Thyroid gland (tissue), 4 donors: ENCODE measurements around the gene RNU6-1. TPM values are rescaled to one million over a fixed set of nuclear protein-coding genes. Genes with fewer than 3 reads are reported as not detected.
A peak's percentile ranks its signal among the peaks of the same experiment; 100 is the strongest.

Experiments used
- DNase-seq, 2 donors: peaks; one replicate each; pipeline ENCODE4 v3.0.0-alpha.2; 2019
- H3K27ac ChIP-seq, 3 donors: fragments of 200-600 bp; sonication (generic); 1 replicate in 2 of 3; 2 replicates in 1 of 3; pipeline ENCODE4 v1.5.1; 2016 to 2019; ENCODE audit warnings: mild to moderate bottlenecking in 1 of 3, moderate library complexity in 1 of 3
- H3K27me3 ChIP-seq: fragments of 200-600 bp; sonication (generic); one replicate; pipeline ENCODE4 v1.5.1; 2019
- H3K36me3 ChIP-seq, 2 donors: fragments of 200-600 bp; sonication (generic); one replicate each; pipeline ENCODE4 v1.5.1; 2016 to 2019
- H3K4me1 ChIP-seq, 2 donors: fragments of 200-600 bp; sonication (generic); one replicate each; pipeline ENCODE4 v1.5.1; 2017 to 2019
- H3K4me3 ChIP-seq, 3 donors: fragments of 200-600 bp; sonication (generic); replicated peaks in 1 of 3; 1 replicate in 2 of 3; 2 replicates in 1 of 3; pipeline ENCODE4 v1.5.1; 2016; ENCODE audit warnings: mild to moderate bottlenecking in 1 of 3
- H3K9me3 ChIP-seq: fragments of 200-600 bp; sonication (generic); one replicate; pipeline ENCODE4 v1.5.1; 2017
- POLR2A ChIP-seq, 2 donors: fragments of 450-650 bp; IDR thresholded peaks; one replicate each; pipeline ENCODE4 v1.6.1; 2017; ENCODE audit warnings: antibody characterized with exemption in 2 of 2, mild to moderate bottlenecking in 2 of 2, moderate library complexity in 1 of 2
- WGBS, 2 donors: methylation state at CpG; one replicate each; pipeline ENCODE4 v1.1.5; 2017; 5-methylcytosine and 5-hydroxymethylcytosine counted together
- intact Hi-C: fragments of 100-400 bp; cut with DNase I; formaldehyde crosslinking; loops from one replicate; pipeline ENCODE4 v1.15.1; 2023
- total RNA-seq, 4 donors: library from RNA; depleted of rRNA; stranded (reverse); fragments of >200 nt; gene quantifications; one replicate each; pipeline ENCODE4 v1.2.3, GENCODE V29; 2016
- TF ChIP-seq, protein P1 (sequence below), 6 experiments: fragments of 200-600 bp in 3 of 6; fragments of 450-650 bp in 3 of 6; sonication (generic) in 3 of 6; IDR thresholded peaks; one replicate each; pipeline ENCODE4 v1.5.1; 2016 to 2019; ENCODE audit warnings: antibody characterized with exemption in 6 of 6, mild to moderate bottlenecking in 2 of 6, inconsistent platforms in 1 of 6, moderate library complexity in 1 of 6

The RNU6-1 gene
- total RNA-seq, 4 donors from 2014 or later, result not detected

DNA sequence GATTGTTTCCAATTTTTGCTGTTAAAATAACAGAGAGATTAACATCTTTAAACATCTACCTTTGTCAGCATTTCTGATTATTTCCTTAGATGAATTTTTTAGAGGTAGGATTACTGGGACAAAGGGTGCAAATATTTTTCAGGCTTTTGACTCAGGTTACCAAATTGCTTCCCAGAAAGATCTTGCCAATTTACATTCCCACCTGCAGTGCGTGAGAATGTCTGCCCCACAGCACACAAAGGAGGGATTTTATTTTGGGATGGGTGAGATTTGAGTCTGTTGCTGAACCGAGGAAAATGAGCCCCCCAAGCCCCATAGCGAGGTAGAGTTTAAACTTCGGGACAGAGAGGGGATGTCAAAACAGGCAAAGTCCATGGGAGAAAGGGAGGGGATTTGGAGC lies 25.9 kb upstream of the RNU6-1 start:
- no peak overlapping the region for H3K4me3 ChIP-seq
- no peaks in the 10 kb centered on the region for H3K27me3 ChIP-seq
- WGBS, 2 donors, result 84 to 86% methylated on average over 4 of the region's 4 CpGs
- DNase-seq, result no peak
- no peaks in the 10 kb centered on the region for H3K9me3 ChIP-seq
- no peak overlapping the region for H3K27ac ChIP-seq
- intact Hi-C loops, result loop anchor here (10.0 kb wide), 1 partner anchor 189 kb away; the partner anchor contains the start of gene PIAS1
- no peaks in the 10 kb centered on the region for H3K36me3 ChIP-seq
- TF ChIP-seq, protein P1, sequence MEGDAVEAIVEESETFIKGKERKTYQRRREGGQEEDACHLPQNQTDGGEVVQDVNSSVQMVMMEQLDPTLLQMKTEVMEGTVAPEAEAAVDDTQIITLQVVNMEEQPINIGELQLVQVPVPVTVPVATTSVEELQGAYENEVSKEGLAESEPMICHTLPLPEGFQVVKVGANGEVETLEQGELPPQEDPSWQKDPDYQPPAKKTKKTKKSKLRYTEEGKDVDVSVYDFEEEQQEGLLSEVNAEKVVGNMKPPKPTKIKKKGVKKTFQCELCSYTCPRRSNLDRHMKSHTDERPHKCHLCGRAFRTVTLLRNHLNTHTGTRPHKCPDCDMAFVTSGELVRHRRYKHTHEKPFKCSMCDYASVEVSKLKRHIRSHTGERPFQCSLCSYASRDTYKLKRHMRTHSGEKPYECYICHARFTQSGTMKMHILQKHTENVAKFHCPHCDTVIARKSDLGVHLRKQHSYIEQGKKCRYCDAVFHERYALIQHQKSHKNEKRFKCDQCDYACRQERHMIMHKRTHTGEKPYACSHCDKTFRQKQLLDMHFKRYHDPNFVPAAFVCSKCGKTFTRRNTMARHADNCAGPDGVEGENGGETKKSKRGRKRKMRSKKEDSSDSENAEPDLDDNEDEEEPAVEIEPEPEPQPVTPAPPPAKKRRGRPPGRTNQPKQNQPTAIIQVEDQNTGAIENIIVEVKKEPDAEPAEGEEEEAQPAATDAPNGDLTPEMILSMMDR (IDR thresholded peaks at IDR 0.05), result no peak
- no peak for TF ChIP-seq POLR2A (IDR thresholded peaks at IDR 0.05)
- peaks cover 0 to 16% of the 10 kb centered on the region in 2 donors for H3K4me1 ChIP-seq

DNA sequence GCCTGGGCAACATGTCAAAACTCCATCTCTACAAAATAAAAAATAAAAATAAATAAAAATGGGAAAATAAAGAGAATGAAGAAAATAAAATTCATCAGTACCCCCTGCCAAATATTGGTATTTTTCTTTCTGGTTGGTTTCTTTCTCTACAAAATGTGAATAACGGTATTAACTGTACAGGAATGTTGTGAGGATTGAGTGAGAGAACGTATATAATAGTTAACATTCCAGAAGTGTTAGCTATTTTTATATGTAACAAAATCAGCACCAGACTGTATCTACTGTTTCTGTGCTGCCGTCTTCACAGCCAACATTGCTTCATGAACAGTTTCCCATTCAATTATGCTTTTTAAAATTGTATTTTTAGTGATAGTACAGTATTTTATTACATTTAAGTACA lies 25.5 kb upstream of the RNU6-1 start:
- Histone ChIP-seq H3K27ac (no peak overlapping the region), H3K9me3 (no peaks in the 10 kb centered on the region), H3K4me1 (peaks cover 1 to 16% of the 10 kb centered on the region in 2 donors), H3K36me3 (no peaks in the 10 kb centered on the region), H3K27me3 (no peaks in the 10 kb centered on the region), H3K4me3 (no peak overlapping the region)
- WGBS, 2 donors, result 80% methylated on average over 3 of the region's 3 CpGs
- TF ChIP-seq, protein P1 (IDR thresholded peaks at IDR 0.05), result no peak
- TF ChIP-seq POLR2A (IDR thresholded peaks at IDR 0.05), result no peak
- intact Hi-C loops, result loop anchor here (10.0 kb wide), 1 partner anchor 189 kb away; the partner anchor contains the start of gene PIAS1
- no peak for DNase-seq

DNA sequence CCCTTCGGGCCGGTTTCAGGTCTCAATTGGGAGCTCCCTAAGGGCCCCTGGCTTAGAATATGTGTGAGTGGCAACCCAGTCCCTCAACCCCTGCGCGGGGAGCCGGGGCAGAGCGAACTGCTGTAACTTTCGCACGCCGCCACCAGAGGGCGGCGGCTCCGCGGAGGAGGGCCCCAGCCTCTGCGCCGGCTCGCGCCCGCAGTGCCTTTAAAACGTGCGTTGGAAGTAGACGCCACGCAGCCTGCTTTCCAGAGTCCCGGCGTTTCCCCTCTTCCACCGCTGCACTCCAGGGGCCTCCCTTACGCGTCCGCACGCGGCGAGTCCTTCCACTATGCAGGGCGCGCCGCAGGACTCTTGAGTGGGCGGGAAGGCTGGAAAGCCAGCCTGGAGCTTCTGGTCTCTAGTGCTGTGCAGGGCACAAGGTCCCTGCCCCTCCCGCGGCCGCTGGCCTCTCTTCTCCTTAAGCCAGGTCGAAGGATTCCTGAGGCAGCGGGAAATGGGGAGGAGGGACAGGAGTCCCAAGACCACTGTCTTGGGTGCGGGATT lies 23.7 kb upstream of the RNU6-1 start:
- intact Hi-C loops, result loop anchor here (5.0 to 10.0 kb wide), 2 partner anchors 191 to 294 kb away; partner anchors contain the start of gene PIAS1
- TF ChIP-seq POLR2A (IDR thresholded peaks at IDR 0.05), result peak in 1 of 2 donors; percentile 63
- TF ChIP-seq, protein P1 (IDR thresholded peaks at IDR 0.05), result peak; percentile 79 to 97 (median 87)
- H3K27ac ChIP-seq, result peak overlapping the region; percentile 63 to 71 (median 63)

DNA sequence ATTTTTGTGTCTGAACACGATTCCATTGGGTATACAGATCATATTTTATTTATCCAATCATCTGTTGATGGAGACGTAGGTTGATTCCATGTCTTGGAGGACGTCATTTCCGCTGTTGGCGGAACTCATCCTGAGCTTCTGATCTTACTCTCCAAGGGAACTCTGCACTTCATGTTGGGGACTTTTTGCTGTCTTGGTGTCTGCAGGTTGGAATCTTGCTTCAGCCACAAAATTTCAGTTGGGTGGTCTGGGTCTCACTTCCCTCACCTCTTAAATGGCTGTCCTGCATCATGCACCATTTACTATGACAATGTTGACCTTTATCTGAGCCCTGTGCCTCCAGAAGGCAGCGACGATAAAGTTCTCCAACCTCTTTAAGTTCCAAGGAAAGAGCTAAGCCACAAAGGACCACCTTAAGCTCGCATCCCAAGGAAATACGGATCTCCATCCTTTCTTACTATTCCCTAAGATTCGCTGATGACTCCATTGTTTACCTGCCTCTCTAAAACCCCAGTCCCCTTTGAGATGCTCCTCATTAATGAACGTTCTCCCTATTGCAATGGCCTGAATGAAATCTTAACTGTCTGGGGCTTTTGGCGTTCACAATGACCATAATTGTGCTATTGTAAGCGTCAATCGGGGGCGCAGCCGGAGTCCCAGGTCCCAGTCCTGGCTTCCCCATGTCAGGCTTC lies 23.1 kb upstream of the RNU6-1 start:
- TF ChIP-seq, protein P1 (IDR thresholded peaks at IDR 0.05), result no peak
- TF ChIP-seq POLR2A (IDR thresholded peaks at IDR 0.05), result no peak

More for the DNA sequence above, 23.7 kb upstream of the RNU6-1 start:
- Histone ChIP-seq H3K9me3 (no peaks in the 10 kb centered on the region), H3K36me3 (no peaks in the 10 kb centered on the region), H3K4me1 (peaks cover 11 to 22% of the 10 kb centered on the region in 2 donors), H3K27me3 (no peaks in the 10 kb centered on the region), H3K4me3 (peak overlapping the region in 1 of 3 donors; percentile 18)
- DNase-seq, result peak; percentile 84
- 10 to 12% methylated on average over 10 to 14 of the region's 41 CpGs for WGBS, 2 donors

DNA sequence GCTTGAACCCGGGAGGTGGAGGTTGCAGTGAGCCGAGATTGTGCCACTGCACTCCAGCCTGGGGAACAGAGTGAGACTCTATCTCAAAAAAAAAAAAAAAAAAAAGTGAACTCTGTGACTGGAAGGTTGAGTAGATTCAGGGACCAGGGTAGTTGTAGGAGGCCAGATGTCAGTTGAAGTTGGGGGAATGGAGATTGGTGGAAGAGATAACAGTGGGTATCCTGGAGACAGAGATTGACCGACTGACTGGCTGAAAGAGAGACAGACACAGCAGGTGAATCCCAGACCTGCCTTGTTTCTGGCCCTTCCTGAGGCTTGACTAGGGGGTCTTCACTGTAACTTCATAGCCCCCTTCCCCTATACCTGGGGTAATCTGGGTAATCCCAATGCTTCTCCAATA lies 22.1 kb upstream of the RNU6-1 start:
- intact Hi-C loops, result loop anchor here (5.0 to 10.0 kb wide), 2 partner anchors 193 to 295 kb away; partner anchors contain the start of gene PIAS1

More for the DNA sequence above, 23.1 kb upstream of the RNU6-1 start:
- no peak for DNase-seq
- H3K36me3 ChIP-seq, result no peaks in the 10 kb centered on the region
- H3K4me1 ChIP-seq, result peaks cover 11 to 19% of the 10 kb centered on the region in 2 donors
- H3K27me3 ChIP-seq, result no peaks in the 10 kb centered on the region
- 65% methylated on average over 14 to 16 of the region's 16 CpGs for WGBS, 2 donors
- H3K4me3 ChIP-seq, result no peak overlapping the region
- no peaks in the 10 kb centered on the region for H3K9me3 ChIP-seq
- peak overlapping the region in 2 of 3 donors; percentile 63 for H3K27ac ChIP-seq
- intact Hi-C loops, result loop anchor here (5.0 to 10.0 kb wide), 2 partner anchors 192 to 294 kb away; partner anchors contain the start of gene PIAS1

More for the DNA sequence above, 22.1 kb upstream of the RNU6-1 start:
- Histone ChIP-seq H3K4me1 (peaks cover 11 to 19% of the 10 kb centered on the region in 2 donors), H3K27ac (no peak overlapping the region), H3K4me3 (no peak overlapping the region), H3K27me3 (no peaks in the 10 kb centered on the region), H3K9me3 (no peaks in the 10 kb centered on the region), H3K36me3 (no peaks in the 10 kb centered on the region)
- WGBS, 2 donors, result 95 to 97% methylated on average over 3 of the region's 3 CpGs
- TF ChIP-seq, protein P1 (IDR thresholded peaks at IDR 0.05), result no peak
- no peak for TF ChIP-seq POLR2A (IDR thresholded peaks at IDR 0.05)
- no peak for DNase-seq
